SK-N-SH (cell line): Measurements from ENCODE around the gene RNF187. TPM values are rescaled to one million over a fixed set of nuclear protein-coding genes. Genes with fewer than 3 reads are reported as not detected.

ENCODE experiments used
- CTCF ChIA-PET: fragments of 300-600, 350-600 bp; formaldehyde crosslinking; extraction: SDS; loops from one replicate; lab custom pipeline; 2021; lab: Yijun Ruan, JAX
- POLR2A ChIA-PET: fragments of 350-600 bp; sonication (Branson Sonifier 250); formaldehyde crosslinking; extraction: SDS; loops from one replicate; lab custom pipeline; 2020; ENCODE audit warnings: antibody characterized with exemption, inconsistent platforms; lab: Yijun Ruan, JAX
- DNase-seq: peaks from one replicate; pipeline ENCODE4 v3.0.0; 2012
- H2AFZ ChIP-seq: fragments of 200-600 bp; sonication (generic); 2 replicates; pipeline ENCODE4 v1.8.1; 2016; ENCODE audit warnings: antibody characterized with exemption, mild to moderate bottlenecking, low read depth
- H3F3A ChIP-seq: fragments of 200-600 bp; sonication (generic); replicated peaks from 2 replicates; pipeline ENCODE3; 2016; ENCODE audit warnings: antibody characterized with exemption, mild to moderate bottlenecking; ENCODE audit not compliant: insufficient read depth
- H3K27ac ChIP-seq, 2 experiments: fragments of 200-500 bp in 1 of 2; fragments of 200-600 bp in 1 of 2; sonication (Bioruptor generic) in 1 of 2; sonication (generic), shearing (Covaris generic) in 1 of 2; 2 replicates each; pipeline versions ENCODE4 v1.5.1 to v1.6.1; 2014 to 2016; ENCODE audit warnings: low read depth in 2 of 2, inconsistent platforms in 1 of 2, low read length in 1 of 2, mild to moderate bottlenecking in 1 of 2, mixed read lengths in 1 of 2
- H3K27me3 ChIP-seq: fragments of 200-600 bp; sonication (generic), shearing (Covaris generic); 2 replicates; pipeline ENCODE4 v1.6.1; 2016; ENCODE audit warnings: mixed run types; ENCODE audit not compliant: insufficient read depth
- H3K36me3 ChIP-seq, 2 experiments: fragments of 200-500 bp in 1 of 2; fragments of 200-600 bp in 1 of 2; sonication (Bioruptor generic) in 1 of 2; sonication (generic) in 1 of 2; replicated peaks in 1 of 2; 2 replicates each; pipeline versions ENCODE3 to v1.5.1; 2014 to 2016; ENCODE audit warnings: low read length in 1 of 2, mild to moderate bottlenecking in 1 of 2; ENCODE audit not compliant: insufficient read depth in 2 of 2, control insufficient read depth in 1 of 2
- H3K4me1 ChIP-seq, 2 experiments: fragments of 200-500 bp in 1 of 2; fragments of 200-600 bp in 1 of 2; sonication (Bioruptor generic) in 1 of 2; sonication (generic), shearing (Covaris generic) in 1 of 2; 2 replicates each; pipeline versions ENCODE4 v1.5.1 to v1.6.1; 2014 to 2016; ENCODE audit warnings: low read depth in 1 of 2, low read length in 1 of 2, mixed run types in 1 of 2; ENCODE audit not compliant: insufficient read depth in 2 of 2, control insufficient read depth in 1 of 2
- H3K4me2 ChIP-seq: fragments of 200-600 bp; sonication (generic), shearing (Covaris generic); 2 replicates; pipeline ENCODE4 v1.6.1; 2017; ENCODE audit warnings: mixed run types
- H3K4me3 ChIP-seq, 2 experiments: fragments of 200-500 bp in 1 of 2; fragments of 200-600 bp in 1 of 2; sonication (Bioruptor generic) in 1 of 2; sonication (generic), shearing (Covaris generic) in 1 of 2; 2 replicates each; pipeline versions ENCODE4 v1.5.1 to v1.8.1; 2014 to 2016; ENCODE audit warnings: low read depth in 2 of 2, inconsistent platforms in 1 of 2, low read length in 1 of 2, mild to moderate bottlenecking in 1 of 2, mixed read lengths in 1 of 2, moderate library complexity in 1 of 2
- H3K79me2 ChIP-seq: fragments of 200-600 bp; sonication (generic); 2 replicates; pipeline ENCODE4 v1.8.1; 2017; ENCODE audit warnings: mild to moderate bottlenecking; ENCODE audit not compliant: insufficient read depth
- H3K9ac ChIP-seq: fragments of 200-600 bp; sonication (generic); 2 replicates; pipeline ENCODE4 v1.6.1; 2017; ENCODE audit warnings: mixed run types
- H3K9me2 ChIP-seq: fragments of 200-600 bp; sonication (generic); 2 replicates; pipeline ENCODE4 v1.6.1; 2017; ENCODE audit warnings: mixed run types
- H3K9me3 ChIP-seq: fragments of 200-600 bp; sonication (generic); 2 replicates; pipeline ENCODE4 v1.6.1; 2017; ENCODE audit warnings: mixed run types, mild to moderate bottlenecking, moderate library complexity
- H4K20me1 ChIP-seq: fragments of 200-600 bp; sonication (generic); 2 replicates; pipeline ENCODE4 v1.6.1; 2017; ENCODE audit warnings: mild to moderate bottlenecking, mixed run types; ENCODE audit not compliant: insufficient read depth
- CTCF ChIP-seq: fragments of 200-600 bp; sonication (generic); IDR thresholded peaks from 2 replicates; pipeline ENCODE4 v1.6.1; 2017; ENCODE audit warnings: antibody characterized with exemption, mild to moderate bottlenecking, moderate library complexity
- ELF1 ChIP-seq: IDR thresholded peaks from 2 replicates; pipeline ENCODE4 v1.4.0; 2012
- EP300 ChIP-seq, 2 experiments: IDR thresholded peaks; 2 replicates each; pipeline versions ENCODE4 v1.4.0 to v1.6.1; 2012; ENCODE audit warnings: borderline replicate concordance in 1 of 2, low read depth in 1 of 2, low read length in 1 of 2
- FOXJ3 ChIP-seq: sonication (generic); formaldehyde crosslinking; IDR thresholded peaks from 2 replicates; pipeline ENCODE4 v1.5.1; 2020; ENCODE audit warnings: mild to moderate bottlenecking, missing genetic modification reagents
- FOXM1 ChIP-seq: IDR thresholded peaks from 2 replicates; pipeline ENCODE4 v1.4.0; 2012; ENCODE audit warnings: low read depth, mild to moderate bottlenecking
- GATA2 ChIP-seq: sonication (generic); formaldehyde crosslinking; IDR thresholded peaks from 2 replicates; pipeline ENCODE4 v1.5.0; 2020; ENCODE audit warnings: mild to moderate bottlenecking, missing genetic modification reagents
- IRF3 ChIP-seq: fragments of 150-350 bp; IDR thresholded peaks from 2 replicates; pipeline ENCODE4 v1.6.1; 2016; ENCODE audit warnings: mild to moderate bottlenecking, low read depth, low read length
- MEF2A ChIP-seq: IDR thresholded peaks from 2 replicates; pipeline ENCODE4 v1.4.0; 2012; ENCODE audit warnings: low read depth, borderline replicate concordance
- NFIC ChIP-seq: IDR thresholded peaks from 2 replicates; pipeline ENCODE4 v1.4.0; 2012; ENCODE audit warnings: borderline replicate concordance
- NRF1 ChIP-seq: IDR thresholded peaks from 2 replicates; pipeline ENCODE4 v1.6.1; 2012; ENCODE audit warnings: low read depth, mild to moderate bottlenecking, low read length
- PBX3 ChIP-seq: IDR thresholded peaks from 2 replicates; pipeline ENCODE4; 2012
- POLR2AphosphoS5 ChIP-seq: IDR thresholded peaks from 2 replicates; pipeline ENCODE4 v1.6.1; 2012; ENCODE audit warnings: low read depth, low read length
- RCOR1 ChIP-seq: fragments of 150-350 bp; IDR thresholded peaks from 2 replicates; pipeline ENCODE4 v1.6.1; 2017; ENCODE audit warnings: antibody characterized with exemption, low read length
- SIN3A ChIP-seq: IDR thresholded peaks from 2 replicates; pipeline ENCODE4 v1.6.1; 2012; ENCODE audit warnings: low read depth, mild to moderate bottlenecking, low read length, moderate library complexity, borderline replicate concordance
- SMC3 ChIP-seq: IDR thresholded peaks from 2 replicates; pipeline ENCODE4 v1.6.1; 2012; ENCODE audit warnings: low read depth, low read length, improper control_type of control experiment
- TAF1 ChIP-seq: IDR thresholded peaks from 2 replicates; pipeline ENCODE4 v1.6.1; 2012; ENCODE audit warnings: low read depth, mild to moderate bottlenecking, low read length, moderate library complexity, borderline replicate concordance
- TEAD4 ChIP-seq: IDR thresholded peaks from 2 replicates; pipeline ENCODE4 v1.4.0; 2012; ENCODE audit warnings: mild to moderate bottlenecking, borderline replicate concordance; ENCODE audit not compliant: insufficient read depth
- USF2 ChIP-seq: fragments of 150-350 bp; IDR thresholded peaks from 2 replicates; pipeline ENCODE4 v1.6.1; 2017; ENCODE audit warnings: antibody characterized with exemption, low read length, low read depth, borderline replicate concordance
- YY1 ChIP-seq: IDR thresholded peaks from 2 replicates; pipeline ENCODE4 v1.4.0; 2012; ENCODE audit warnings: low read depth, mild to moderate bottlenecking
- WGBS: methylation state at CpG from one replicate; pipeline ENCODE4 v1.1.6; 2017; ENCODE audit warnings: low lambda C conversion rate; 5-methylcytosine and 5-hydroxymethylcytosine counted together
- polyA plus RNA-seq, 3 experiments: library from polyadenylated mRNA; depleted of rRNA; stranded (reverse); fragments of >200 nt; gene quantifications; 2 replicates each; pipeline ENCODE4 v1.2.3, GENCODE V29; 2012

Gene RNF187
- polyA plus RNA-seq, 1 of the 3 experiments (the other 2 are of a cell fraction) = 71.1 TPM

- TF ChIP-seq SIN3A (no peak), POLR2AphosphoS5 (no peak), TEAD4 (no peak)
Observed at GRCh38 chr1:228530951-228531731, 44.0 kb downstream of the RNF187 start (continued).

- no peak for DNase-seq
- WGBS = 0% methylated on average over 3 of the region's 3 CpGs
- H3K9me2 ChIP-seq = no peaks in the 10 kb centered on the region
- no peaks in the 10 kb centered on the region for H3F3A ChIP-seq
- H3K27ac ChIP-seq = no peak overlapping the region
- no peak overlapping the region for H3K9ac ChIP-seq
- H3K9me3 ChIP-seq = no peaks in the 10 kb centered on the region
- no peaks in the 10 kb centered on the region for H4K20me1 ChIP-seq
- no peak overlapping the region for H2AFZ ChIP-seq
- no peaks in the 10 kb centered on the region for H3K36me3 ChIP-seq
- H3K27me3 ChIP-seq = no peaks in the 10 kb centered on the region
- POLR2A ChIA-PET = no interaction called here
- no peak overlapping the region for H3K4me2 ChIP-seq
- TF ChIP-seq PBX3 (no peak), MEF2A (no peak), FOXJ3 (no peak), IRF3 (no peak), ELF1 (no peak), NRF1 (no peak), TAF1 (no peak), FOXM1 (no peak), CTCF (no peak), USF2 (no peak), YY1 (no peak), POLR2AphosphoS5 (no peak), NFIC (no peak), GATA2 (CRISPR knock-in tag) (no peak), RCOR1 (no peak), SMC3 (no peak), EP300 (IDR thresholded peaks at IDR 0.05; ENCODE audit: borderline replicate concordance in 1 of 2, low read depth in 1 of 2, low read length in 1 of 2) (no peak), TEAD4 (no peak)
- no peaks in the 10 kb centered on the region for H3K4me1 ChIP-seq
- H3K79me2 ChIP-seq = no peaks in the 10 kb centered on the region
- CTCF ChIA-PET = no interaction called here
- H3K4me3 ChIP-seq = no peak overlapping the region
Observed at GRCh38 chr1:228538831-228539230, 51.6 kb downstream of the RNF187 start.
